Right forelimb (tissue), 1 donor: ENCODE data around the gene ZNF22.

Experiments used
- DNase-seq: peaks from one replicate; pipeline ENCODE4 v3.0.0-alpha.2; 2018

Gene ZNF22

GRCh38 chr10:44978213-44978569, 22.5 kb upstream of the ZNF22 start:
- no peak for DNase-seq

GRCh38 chr10:44978570-44979280, 22.0 kb upstream of the ZNF22 start, which contains the start of gene DEPP1:
DEPP1 (minus strand) TSS chr10:44978809; CDS start chr10:44978030, 779 bp downstream.
- peak; percentile 90 for DNase-seq

- DNase-seq = no peak
These were observed 21.2 kb upstream of the ZNF22 start for GRCh38 chr10:44979281-44980191.

GRCh38 chr10:44980309-44981171, 20.2 kb upstream of the ZNF22 start:
- DNase-seq = no peak

- DNase-seq = no peak
These were observed 19.3 kb upstream of the ZNF22 start for GRCh38 chr10:44981172-44982113.

- no peak for DNase-seq
These were observed 18.6 kb upstream of the ZNF22 start for GRCh38 chr10:44982114-44982460.

GRCh38 chr10:44982496-44982895, 18.2 kb upstream of the ZNF22 start:
- DNase-seq = no peak

- no peak for DNase-seq
These were observed 17.4 kb upstream of the ZNF22 start for GRCh38 chr10:44983066-44983894.

GRCh38 chr10:44983895-44984278, 16.8 kb upstream of the ZNF22 start:
- no peak for DNase-seq

- DNase-seq = peak; percentile 15
These were observed 16.0 kb upstream of the ZNF22 start for GRCh38 chr10:44984671-44985101.

- DNase-seq = peak; percentile 19
These were observed 15.5 kb upstream of the ZNF22 start for GRCh38 chr10:44985175-44985681.

GRCh38 chr10:44986179-44986578, 14.5 kb upstream of the ZNF22 start:
- peak; percentile 32 for DNase-seq

- peak; percentile 2 for DNase-seq
These were observed 14.1 kb upstream of the ZNF22 start for GRCh38 chr10:44986670-44987069.

- DNase-seq = peak; percentile 35
These were observed 11.7 kb upstream of the ZNF22 start for GRCh38 chr10:44988957-44989585.

GRCh38 chr10:44989597-44990301, 11.0 kb upstream of the ZNF22 start:
- DNase-seq = peak; percentile 34

- DNase-seq = peak; percentile 45
These were observed 10.4 kb upstream of the ZNF22 start for GRCh38 chr10:44990302-44990655.

GRCh38 chr10:44990965-44991364, 9.8 kb upstream of the ZNF22 start:
- peak; percentile 37 for DNase-seq

GRCh38 chr10:44991571-44991970, 9.2 kb upstream of the ZNF22 start:
- peak; percentile 35 for DNase-seq

- peak; percentile 43 for DNase-seq
These were observed 8.5 kb upstream of the ZNF22 start for GRCh38 chr10:44992070-44992731.
